Mesenteric fat pad (tissue), 1 donor: Measurements from ENCODE around the gene KCTD15. TPM values are rescaled to one million over a fixed set of nuclear protein-coding genes. Genes with fewer than 3 reads are reported as not detected.
"Not testable (repeated sequence)": the region's sequence is repeated elsewhere in the genome, so short reads cannot be mapped to it uniquely, and the experiment has no call there.

Experiments
- DNase-seq: peaks from one replicate; pipeline ENCODE4 v3.0.0-alpha.2; 2020; ENCODE audit warnings: low spot score
- total RNA-seq: library from RNA; stranded (reverse); fragmentation: NEBNext Ultra II Directional; extraction: Animal tissue kit (Norgen Biotek cat#: 25700); gene quantifications from one replicate; pipeline ENCODE4 v1.2.1, GENCODE V29; 2021
- donor health status: DM: yes; HTN: yes; CAD: no.

Gene KCTD15
- total RNA-seq, 1 donor from 2014 or later = 18.4 TPM

DNA sequence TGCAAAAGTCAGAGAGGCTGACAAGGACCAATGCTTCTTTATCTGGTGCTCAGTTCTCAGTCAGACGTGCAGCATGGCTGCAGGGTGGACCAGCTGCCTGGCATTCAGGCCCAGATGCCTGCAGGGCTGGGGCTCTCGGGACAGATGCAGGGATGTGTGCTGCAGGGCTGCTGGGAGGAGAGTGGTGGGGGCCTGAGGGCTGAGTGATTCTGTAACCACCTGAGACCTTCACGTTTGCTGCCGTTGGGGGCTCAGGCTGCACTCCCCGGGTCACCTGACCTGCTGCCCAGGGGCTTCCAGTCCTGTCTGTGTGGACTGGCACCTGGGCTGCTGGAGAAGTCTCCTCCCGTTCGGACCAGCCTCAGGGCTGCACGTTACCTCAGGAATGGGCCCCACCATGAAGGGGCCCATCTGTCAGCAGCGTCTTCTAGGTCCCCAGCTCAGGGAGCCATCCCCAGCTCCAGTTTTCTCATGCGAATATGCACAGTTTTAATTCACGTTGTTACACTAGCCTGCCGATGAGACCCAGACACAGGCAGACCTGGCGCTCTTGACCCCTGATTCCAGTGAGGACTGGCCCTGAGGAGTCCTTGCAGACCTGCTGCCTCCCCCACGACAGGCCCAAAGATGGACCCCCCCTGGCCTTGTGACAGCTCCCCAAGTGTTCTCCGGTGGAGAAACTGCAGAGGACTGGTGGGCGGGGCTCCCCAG lies 16.9 kb downstream of the KCTD15 start:
- peak; percentile 75 for DNase-seq

DNA sequence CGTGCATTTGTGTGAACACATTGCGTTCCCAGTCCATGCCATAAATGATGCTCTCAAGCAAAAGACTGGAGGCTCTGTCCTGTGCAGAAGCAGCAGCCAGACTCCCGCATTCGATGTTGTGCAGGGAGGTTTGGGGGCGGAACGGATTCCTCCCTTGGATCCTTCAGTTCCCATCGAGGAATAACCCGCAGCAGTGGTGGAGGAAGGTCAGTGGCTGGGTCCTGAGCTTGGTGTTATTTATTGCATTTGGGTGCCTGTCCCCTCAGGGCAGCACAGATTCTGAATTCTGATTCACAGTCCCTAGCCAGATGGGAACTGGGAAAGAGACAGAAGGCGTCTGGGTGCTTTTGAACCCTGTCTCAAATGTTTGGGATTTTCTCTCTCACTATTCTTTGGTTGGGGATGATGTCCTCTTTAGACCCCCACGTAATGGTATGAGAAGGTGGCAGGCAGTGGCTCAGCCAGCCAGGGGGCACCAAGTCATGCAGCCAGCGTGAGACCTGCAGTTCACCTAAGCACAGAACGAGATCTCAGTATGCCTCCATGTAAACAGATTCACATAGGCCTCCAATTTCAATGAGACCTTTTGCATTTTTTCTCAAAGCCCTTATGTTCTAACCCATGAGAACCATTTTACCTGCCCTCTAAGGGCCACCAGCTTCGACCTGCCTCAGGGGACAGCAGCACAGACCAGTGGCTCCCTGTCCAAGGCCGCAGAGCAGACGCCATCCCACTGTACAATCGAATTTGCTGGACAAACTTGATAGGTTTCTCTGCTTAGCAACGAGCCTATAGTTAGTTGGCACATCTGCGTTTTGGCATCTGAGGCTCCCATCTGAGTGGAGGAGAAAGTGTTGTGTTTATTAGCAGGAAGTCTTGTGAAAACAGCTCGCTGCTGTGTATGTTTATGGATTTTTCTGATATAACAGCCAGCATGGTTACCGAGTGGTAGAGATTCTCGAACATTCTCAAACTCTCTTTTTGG lies 17.8 kb downstream of the KCTD15 start:
- peak; percentile 43 for DNase-seq

DNA sequence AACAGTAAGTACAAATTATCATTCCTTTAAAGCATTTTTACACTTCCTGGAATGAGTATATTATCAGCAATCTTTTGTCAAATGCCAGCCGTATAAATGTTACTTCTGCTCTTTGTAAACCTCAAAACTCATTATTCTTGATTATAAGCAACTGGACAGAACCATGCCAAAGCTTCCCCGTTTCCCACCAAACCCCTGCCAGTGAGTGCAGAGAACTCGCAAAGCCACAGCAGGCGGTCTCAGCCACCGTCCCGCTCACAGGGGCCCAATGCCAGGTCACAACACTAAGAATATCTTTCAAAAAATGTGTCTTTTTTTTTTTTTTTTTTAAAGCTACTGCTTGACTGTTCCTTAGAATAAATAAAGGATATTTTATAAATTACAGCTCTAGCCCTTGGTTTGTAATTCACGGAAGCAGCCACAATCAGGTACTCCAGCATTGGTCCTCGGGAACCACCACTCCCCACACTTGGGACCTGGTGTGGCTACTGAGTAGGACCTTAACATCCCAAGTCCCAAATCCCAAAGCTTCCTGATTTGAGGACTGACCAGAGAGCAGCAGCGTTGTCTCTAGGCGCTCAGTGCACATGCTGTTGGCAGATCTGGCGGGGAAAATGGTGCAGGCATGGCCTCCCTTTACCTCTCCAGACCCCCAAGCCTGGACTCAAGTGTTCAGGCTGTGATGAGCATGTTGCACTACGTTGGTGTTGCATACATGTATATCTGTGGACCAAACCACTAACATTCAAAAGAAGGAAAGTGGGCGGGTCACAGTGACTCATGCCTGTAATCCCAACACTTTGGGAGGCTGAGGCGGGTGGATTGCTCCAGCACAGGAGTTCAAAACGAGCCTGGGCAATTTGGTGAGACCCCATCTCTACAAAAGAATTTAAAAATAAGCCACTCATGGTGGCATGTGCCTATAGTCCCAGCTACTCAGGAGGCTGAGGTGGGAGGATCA lies 19.0 kb downstream of the KCTD15 start:
- DNase-seq = peak; percentile 53

DNA sequence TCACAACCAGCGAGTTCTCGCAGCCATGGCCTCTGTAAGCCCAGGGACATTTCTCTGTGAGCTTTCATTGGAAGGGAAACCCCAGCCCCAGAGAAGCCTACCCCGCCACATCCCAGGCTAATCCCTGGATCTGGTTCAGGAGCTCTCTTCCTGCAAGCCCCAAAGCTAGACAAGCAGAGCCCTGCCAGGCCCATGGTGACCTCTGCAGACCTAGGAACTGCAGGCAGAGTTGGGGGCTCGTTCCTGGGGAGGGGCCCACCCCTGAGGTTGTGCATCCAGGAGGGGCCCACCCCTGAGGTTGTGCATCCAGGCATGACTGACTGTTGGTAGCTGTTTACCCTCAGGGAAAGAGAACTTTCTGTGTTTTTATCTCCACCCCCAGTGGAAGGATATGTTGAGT lies 21.7 kb downstream of the KCTD15 start:
- peak; percentile 55 for DNase-seq

DNA sequence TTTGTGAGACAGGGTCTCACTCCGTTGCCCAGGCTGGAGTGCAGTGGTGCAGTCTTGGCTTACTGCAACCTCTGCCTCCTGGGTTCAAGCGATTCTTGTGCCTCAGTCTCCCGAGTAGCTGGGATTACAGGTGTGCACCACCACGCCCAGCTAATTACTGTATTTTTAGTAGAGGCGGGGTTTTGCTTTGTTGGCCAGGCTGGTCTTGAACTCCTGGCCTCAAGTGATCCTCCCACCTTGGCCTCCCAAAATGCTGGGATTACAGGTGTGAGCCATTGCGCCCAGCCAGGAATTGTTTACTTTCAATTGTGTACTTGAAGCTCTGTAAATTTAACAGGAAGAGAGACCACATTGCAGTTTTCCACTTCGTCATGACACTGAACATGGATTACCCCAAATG lies 22.4 kb downstream of the KCTD15 start:
- not testable (repeated sequence) for DNase-seq

DNA sequence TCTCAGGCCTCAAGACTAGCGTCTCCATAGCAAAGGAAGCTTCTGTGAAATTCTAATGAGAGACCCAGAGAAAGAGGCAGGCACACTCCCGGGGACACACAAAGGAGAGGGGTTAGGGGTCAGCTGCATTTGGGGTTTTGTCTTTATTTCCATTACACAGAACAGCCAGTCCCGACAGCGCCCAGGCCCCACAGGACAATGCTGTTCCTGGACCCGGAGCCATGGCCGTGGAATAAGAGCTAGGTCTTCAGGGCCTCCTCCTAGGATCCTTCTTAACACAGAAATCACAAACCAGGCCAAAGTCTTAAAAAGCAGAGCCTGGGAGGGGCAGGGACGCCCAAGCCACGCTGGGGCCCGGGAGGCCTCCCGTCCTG lies 22.8 kb downstream of the KCTD15 start:
- no peak for DNase-seq

DNA sequence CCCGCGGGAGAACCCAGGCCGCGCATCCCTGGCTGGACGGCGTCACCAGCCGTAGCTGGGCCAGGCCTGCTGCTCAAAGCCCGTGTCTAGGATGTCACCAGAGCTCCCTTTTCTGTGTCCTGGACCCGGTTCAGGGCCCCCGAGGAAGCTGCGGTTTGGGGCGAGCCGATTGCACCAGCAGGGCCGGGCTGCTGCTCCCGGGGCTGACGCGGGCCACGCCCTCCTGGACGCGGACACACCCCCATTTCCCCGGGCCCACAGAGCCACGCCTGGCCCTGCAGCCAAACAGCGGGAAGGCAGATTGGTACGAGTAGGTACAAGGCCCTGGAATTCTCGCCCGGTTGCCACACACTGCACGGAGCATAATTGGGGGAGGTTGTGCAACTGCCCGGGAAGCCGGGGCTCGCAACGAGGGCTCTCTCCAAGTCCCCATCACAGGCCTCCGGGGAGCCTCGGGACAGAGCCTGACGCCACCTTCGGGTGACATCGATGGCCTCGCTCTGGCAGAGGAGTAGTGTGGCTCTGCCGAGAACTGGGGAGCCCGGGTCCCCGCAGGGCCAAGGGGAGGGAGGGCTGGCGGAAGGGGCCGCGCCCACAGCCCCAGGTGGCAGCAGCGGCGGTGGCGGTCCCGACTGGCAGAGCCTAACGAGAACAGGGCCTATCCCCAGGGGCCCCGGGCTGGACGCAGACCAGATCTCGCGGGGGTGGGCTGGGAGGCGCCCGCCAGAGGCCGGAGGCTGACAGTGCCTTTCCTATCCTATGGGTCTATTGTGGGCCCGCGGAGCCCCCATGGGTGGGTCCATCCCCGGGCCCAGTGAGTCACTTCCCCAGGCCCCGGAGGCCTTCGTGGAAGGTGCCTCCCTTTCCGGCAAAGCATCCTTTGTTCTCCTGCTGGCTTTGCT lies 23.5 kb downstream of the KCTD15 start:
- peak; percentile 92 for DNase-seq

DNA sequence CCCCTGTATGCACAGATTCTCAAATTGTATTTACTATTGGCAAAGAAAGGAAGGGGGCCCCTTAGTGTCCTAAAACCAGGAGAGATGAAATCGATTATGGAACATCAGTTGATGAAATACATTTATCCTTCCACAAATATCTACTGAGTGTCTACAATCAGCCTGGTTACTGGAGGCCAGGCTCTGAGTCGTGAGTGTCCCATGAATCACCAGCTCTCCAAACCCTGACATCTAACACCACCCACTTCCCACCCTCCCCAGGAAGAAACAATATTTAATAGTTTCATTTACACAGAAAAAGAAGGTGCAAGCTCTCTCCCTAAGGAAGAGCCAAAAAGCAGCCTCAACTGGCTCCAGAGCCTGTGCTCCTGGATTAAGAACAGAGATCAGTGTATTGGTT lies 25.2 kb downstream of the KCTD15 start:
- no peak for DNase-seq

DNA sequence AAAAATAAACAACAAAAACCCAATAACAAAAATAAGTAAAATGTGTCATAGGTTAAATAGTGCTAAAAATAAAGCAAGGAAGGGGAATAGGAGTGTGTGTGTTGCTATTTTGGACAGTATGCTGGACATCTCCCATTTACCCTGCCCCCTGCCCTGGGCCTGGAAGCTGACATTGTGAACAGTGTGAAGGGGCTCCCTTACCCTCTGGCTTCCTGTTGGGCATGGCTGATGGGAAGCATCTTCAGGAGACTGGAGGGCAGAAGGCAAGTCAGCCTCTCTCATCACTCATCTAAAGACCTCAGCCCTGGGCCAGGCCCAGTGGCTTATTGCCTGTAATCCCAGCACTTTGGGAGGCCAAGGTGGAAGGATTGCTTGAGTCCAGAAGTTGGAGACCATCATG lies 26.7 kb downstream of the KCTD15 start:
- DNase-seq = peak; percentile 47

DNA sequence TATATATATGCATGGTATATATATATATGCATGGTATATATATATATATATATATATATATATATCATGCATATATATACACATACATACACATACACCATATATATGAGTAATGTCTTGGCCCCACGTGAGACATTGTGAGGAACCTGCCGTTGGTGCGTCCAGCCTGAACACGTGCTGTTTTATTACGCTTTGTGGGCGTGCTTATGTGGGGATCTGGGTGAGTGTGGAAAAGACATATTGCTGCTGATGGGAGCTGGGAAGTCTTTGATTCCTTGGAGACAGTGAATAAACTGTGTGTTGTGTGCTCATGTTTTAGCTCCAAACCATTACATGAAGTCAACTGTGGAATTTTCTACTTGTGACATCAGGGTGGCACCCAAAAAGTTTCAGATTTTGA lies 28.9 kb downstream of the KCTD15 start:
- no peak for DNase-seq

DNA sequence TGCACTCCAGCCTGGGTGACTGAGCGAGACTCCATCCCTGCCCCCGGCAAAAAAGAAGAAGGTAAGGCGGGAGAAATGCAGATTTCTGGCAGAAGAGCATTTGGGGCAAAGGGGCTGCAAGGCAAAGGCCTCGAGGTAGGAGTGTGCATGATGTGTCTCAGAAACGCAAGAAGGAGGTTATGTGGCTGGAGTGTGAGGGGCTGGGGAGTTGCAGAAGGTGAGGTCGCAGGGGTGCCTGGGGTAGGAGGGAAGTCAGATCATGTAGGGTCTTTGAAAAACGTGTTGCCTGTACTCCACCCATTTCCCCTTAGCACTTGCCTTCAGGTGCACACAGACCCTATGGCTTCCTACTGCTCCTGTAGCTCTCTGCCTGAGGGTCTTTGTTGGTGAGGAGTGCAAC lies 29.9 kb downstream of the KCTD15 start:
- no peak for DNase-seq

DNA sequence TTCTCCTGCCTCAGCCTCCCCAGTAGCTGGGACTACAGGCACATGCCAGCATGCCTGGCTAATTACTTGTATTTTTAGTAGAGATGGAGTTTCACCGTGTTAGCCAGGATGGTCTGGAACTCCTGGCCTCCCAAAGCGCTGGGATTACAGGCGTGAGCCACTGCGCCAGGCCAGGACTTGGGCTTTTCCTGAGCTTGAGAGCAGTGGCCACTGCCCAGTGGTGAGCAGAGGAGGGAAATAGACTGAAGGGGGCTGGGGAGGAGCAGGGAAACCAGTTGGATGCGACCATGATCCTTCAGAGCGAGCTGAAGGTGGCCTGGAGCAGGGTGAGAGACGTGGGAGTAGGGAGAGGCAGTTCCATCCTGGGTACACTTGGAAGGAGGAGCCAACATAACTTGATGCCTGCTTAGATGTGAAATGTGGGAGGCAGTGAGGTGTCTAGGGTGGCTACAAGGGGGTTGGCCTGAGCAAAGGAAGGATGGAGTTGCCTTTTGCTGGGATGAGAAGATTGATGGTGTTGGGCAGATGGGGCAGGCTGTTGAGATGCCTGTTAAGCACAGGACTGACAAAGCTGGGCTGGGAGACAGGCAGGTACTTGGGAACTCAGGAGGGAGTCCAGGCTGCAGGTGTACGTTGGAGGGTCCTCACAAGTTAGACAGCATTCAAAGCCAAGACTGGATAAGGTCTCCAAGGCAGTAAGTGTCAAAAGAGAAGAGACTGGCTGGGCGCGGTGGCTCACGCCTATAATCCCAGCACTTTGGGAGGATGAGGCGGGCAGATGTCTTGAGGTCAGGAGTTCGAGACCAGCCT lies 31.8 kb downstream of the KCTD15 start:
- peak; percentile 71 for DNase-seq

DNA sequence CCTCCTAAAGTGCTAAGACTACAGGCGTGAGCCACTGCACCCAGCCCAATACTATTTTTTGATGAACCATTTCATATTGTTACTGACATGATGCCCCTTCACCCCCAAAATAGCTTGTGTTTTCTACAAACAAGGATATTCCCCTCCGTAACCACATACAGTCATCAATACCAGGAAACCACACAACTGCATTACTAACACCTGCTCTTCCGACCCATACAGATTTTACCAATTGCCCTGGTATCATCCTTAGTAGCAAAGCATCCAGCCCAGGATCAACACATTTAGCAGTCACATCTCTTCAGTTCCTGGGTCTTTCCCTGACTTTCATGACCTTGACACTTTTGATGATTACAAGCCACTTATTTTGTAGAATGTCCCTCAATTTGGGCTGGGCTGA lies 33.6 kb downstream of the KCTD15 start:
- no peak for DNase-seq

DNA sequence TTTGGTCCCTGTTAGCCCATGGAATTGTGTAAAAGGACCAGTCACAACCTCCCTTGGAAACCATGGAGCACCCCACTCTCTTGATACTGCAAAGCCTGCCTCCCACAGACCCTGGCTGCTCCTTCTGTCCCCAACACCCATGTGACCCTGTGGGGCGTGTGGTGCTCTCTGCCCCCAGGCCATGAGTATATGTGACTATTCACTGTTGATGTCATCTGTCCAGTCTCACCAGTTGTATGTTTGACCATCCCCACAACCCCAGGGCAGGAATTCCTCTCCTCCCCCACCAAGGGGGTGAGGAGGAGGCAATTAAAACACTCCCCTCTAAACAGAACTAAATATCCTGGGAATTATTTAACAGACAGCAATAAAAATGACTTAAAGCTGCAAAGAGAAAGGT lies 35.2 kb downstream of the KCTD15 start:
- peak; percentile 60 for DNase-seq

DNA sequence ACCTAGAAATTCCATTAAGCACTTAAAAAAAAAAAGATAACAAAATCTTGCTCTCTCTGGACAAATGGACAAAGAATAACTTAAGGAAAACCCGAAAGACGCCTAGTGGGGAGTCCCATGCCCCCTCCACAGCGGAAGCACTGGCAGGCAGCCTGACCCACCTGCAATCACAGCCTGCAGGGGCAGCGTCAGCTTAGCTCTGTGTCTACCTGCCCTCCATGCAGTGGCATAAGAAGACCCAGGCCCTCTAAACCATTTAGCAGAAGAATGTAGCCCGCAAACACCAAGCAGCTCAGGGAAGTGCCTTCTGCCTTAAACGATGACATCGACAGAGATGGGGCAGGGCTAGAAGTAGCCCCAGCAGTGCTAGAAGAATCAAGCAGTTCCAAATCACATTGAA lies 36.0 kb downstream of the KCTD15 start:
- DNase-seq = no peak

DNA sequence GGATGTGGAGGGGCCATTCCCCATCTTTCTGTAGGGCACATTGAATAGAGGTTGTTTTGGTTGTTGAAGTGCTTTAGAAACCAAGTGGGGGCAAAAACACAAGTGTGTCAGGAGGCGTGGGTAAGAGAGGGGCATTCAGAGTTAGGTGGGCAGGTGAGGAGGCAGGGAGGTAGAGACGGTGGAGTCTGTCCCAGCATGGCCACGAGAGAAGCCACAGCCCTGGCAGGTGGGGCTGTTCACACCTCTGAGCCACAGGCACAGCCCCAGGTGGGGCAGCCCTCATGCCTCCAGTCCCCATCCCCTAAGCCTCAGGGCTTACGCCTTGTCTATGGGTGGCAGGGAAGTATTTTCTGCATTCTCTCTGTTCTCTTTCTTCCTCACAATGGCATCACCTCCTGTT lies 43.7 kb downstream of the KCTD15 start:
- peak; percentile 64 for DNase-seq

DNA sequence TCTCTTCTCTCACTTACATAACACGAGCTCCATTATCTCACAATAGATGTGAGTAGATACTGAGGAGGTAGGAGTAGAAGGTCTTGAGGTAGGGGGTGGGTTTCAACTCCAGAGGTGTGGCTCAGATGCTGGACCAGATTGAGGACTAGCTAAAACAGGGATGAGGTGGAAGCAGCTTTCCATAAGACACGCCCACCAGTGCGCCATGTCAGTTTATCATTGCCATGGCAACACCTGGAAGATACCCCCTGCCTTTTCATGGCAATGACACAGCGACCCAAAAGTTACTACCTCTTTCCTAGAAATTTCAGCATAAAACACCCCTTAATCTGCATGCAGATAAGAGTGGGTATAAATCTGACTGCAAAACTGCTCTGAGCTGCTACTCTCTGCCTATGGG lies 44.1 kb downstream of the KCTD15 start:
- DNase-seq = no peak

DNA sequence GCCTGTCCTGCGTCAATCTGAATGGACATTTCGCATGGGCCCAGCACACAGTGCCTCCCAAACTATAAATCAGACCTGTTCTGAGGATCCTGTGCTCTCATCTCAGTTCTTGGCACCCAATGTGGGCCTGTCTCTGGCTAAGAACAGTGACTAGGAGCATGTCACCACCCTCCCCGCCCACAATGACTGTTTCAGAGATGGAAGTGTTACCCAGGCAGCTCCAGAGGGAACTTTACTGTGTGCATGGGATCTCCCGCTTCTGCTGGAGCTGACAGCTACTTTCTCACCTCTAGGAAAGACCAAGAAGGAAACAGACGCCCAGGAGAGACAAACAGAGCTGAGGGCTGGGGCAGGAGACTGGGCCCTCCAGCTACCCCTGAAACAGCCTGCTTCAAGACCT lies 45.0 kb downstream of the KCTD15 start:
- no peak for DNase-seq

DNA sequence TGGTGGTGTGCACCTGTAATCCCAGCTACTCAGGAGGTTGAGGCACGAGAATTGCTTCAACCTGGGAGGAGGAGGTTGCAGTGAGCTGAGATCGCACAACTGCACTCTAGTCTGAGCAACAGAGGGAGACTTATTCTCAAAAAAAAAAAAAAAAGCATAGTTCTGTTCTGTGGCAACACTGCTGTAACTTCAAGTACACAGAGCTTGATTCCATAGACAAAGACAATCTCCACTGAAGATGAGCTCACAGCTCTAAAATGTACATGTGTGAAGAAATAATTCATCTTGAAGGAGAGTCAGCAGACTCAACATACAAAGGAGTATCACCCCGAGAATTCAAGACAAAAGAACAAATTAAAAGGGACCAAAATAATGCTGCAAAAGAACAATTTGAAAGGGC lies 47.8 kb downstream of the KCTD15 start:
- no peak for DNase-seq
